NB4 (cell line): ENCODE measurements around the gene C1QTNF1.

Experiments used
- CTCF ChIP-seq: IDR thresholded peaks from one replicate; pipeline ENCODE4 v1.5.1; 2012; ENCODE audit warnings: low read depth, low read length
- MYC ChIP-seq: IDR thresholded peaks from 2 replicates; pipeline ENCODE4 v1.6.1; 2011; ENCODE audit warnings: low read depth, low read length
- POLR2A ChIP-seq: IDR thresholded peaks from 2 replicates; pipeline ENCODE4 v1.6.1; 2011; ENCODE audit warnings: mild to moderate bottlenecking; ENCODE audit not compliant: insufficient read length; ENCODE audit errors: extremely low read depth

GRCh38 chr17:79070266-79070880, 46.4 kb downstream of the C1QTNF1 start:
- TF ChIP-seq MYC = no peak
- TF ChIP-seq CTCF = no peak
- TF ChIP-seq POLR2A = no peak
